ENCODE data around the gene ANKK1.

Gene ANKK1

GRCh38 chr11:113447621-113448315 is 60.2 kb downstream of the ANKK1 start:
- no peak overlapping the region for H3K4me3 ChIP-seq (replicated peaks; ENCODE audit: low read depth, low read length)
- TF ChIP-seq, protein P1, sequence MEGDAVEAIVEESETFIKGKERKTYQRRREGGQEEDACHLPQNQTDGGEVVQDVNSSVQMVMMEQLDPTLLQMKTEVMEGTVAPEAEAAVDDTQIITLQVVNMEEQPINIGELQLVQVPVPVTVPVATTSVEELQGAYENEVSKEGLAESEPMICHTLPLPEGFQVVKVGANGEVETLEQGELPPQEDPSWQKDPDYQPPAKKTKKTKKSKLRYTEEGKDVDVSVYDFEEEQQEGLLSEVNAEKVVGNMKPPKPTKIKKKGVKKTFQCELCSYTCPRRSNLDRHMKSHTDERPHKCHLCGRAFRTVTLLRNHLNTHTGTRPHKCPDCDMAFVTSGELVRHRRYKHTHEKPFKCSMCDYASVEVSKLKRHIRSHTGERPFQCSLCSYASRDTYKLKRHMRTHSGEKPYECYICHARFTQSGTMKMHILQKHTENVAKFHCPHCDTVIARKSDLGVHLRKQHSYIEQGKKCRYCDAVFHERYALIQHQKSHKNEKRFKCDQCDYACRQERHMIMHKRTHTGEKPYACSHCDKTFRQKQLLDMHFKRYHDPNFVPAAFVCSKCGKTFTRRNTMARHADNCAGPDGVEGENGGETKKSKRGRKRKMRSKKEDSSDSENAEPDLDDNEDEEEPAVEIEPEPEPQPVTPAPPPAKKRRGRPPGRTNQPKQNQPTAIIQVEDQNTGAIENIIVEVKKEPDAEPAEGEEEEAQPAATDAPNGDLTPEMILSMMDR (IDR thresholded peaks at IDR 0.05; ENCODE audit: low read length, missing control alignments), result no peak
- peak; percentile 71 for DNase-seq (ENCODE audit: low read depth)

DNA sequence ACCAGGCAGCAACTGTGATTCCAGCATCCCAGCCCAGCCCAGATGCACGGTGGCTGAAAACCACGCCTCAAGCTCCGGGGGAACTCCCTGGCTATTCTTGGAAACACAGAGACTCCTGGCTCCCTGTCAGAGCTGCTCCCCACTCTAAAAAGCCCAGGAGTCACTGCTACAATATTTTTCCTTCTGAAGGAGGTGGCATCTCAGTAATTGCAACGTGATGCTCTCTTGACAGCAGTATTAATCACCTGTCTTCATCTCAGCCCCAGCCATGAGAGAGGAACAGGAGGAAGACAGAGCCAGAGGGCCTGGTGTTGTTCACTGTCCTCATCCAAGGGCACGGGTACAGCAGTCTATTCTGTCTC is 60.7 kb downstream of the ANKK1 start:
- no peak for DNase-seq (ENCODE audit: low read depth)

DNA sequence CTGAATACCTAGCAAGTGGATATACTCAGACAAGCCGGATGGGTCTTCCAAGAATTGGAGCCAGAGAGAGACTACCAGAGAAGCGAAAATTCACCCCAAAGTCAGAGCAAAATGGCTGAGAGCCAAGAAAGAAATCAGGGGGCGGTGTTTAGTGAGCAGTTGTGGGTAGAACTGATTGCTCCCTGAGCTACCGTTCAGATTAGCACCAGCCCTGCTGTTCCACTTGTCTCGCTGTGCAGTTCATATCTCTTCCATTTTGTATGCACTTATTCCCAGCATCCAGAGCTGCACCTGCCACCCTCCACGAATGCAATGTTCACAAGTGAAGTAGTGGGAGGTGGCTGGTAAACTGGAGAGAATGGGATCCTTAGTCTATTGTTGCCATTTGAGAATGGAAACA is 62.2 kb downstream of the ANKK1 start:
- TF ChIP-seq, protein P1 (IDR thresholded peaks at IDR 0.05; ENCODE audit: low read length, missing control alignments), result no peak
- no peak for DNase-seq (ENCODE audit: low read depth)
- H3K4me3 ChIP-seq (replicated peaks; ENCODE audit: low read depth, low read length), result no peak overlapping the region

More for the DNA sequence above, 60.7 kb downstream of the ANKK1 start:
- TF ChIP-seq, protein P1 (IDR thresholded peaks at IDR 0.05; ENCODE audit: low read length, missing control alignments), result no peak
- H3K4me3 ChIP-seq (replicated peaks; ENCODE audit: low read depth, low read length), result no peak overlapping the region

Measured in fibroblast of pulmonary artery (primary cell).